ENCODE results near the gene ZFPM1.
"Not testable (repeated sequence)": the region's sequence is repeated elsewhere in the genome, so short reads cannot be mapped to it uniquely, and the experiment has no call there.

ZFPM1 gene

GRCh38 chr16:88484505-88485365, 31.7 kb downstream of the ZFPM1 start:
- no peak for DNase-seq

DNA sequence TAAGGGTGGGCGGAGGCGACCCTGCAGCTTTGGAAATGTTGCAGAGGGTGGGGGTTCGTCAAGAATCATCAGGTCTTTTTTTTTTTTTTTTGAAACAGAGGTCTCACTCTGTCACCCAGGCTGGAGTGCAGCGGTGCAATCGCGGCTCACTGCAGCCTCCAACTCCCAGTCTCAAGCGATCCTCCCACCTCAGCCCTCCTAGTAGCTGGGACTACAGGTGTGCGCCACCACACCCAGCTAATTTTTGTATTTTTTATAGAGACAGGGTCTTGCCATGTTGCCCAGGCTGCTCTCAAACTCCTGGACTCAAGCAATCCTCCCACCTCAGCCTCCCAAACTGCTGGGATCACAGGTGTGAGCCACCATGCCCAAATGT, 32.3 kb downstream of the ZFPM1 start:
- DNase-seq, result not testable (repeated sequence)

DNA sequence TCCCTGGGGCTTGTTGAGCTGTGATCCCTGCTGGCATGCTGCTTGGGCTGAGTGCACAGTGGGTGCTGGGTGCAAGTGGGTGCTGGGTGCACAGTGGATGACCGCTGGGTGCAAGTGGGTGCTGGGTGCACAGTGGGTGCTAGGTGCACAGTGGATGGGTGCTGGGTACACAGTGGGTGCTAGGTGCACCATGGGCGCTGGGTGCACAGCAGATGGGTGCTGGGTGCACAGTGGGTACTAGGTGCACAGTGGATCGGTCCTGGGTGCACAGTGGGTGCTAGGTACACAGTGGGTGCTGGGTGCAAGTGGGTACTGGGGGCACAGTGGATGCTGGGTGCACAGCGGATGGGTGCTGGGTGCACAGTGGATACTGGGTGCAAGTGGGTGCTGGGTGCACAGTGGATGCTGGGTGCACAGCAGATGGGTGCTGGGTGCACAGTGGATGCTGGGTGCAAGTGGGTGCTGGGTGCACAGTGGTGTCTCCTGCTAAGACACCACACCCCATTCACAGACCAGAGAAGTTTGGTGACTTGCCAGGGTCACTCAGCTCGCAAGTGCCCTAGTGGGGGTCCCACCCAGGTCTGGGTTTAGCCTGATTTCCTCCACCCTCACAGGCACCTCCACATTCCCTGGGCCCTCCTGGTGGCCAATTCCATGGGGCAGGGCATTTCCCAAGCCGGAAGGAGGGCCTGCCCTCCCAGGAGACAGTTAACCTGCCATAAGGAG, 33.5 kb downstream of the ZFPM1 start:
- DNase-seq, result no peak

DNA sequence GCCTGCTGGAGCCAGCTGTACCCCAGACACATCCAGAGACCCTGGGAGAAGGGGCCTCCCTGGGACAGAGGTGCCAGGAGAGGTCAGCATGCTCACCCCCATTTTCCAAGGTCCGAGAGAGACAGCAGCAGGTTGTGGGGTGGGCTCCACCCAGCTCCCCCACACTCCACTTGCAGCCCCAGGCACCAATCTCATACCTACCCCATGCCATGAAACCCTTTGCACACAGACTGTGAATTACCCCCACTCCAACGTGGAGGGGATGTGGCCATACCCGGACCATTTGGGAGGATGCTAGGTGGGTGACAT, 34.0 kb downstream of the ZFPM1 start:
- DNase-seq, result no peak

DNA sequence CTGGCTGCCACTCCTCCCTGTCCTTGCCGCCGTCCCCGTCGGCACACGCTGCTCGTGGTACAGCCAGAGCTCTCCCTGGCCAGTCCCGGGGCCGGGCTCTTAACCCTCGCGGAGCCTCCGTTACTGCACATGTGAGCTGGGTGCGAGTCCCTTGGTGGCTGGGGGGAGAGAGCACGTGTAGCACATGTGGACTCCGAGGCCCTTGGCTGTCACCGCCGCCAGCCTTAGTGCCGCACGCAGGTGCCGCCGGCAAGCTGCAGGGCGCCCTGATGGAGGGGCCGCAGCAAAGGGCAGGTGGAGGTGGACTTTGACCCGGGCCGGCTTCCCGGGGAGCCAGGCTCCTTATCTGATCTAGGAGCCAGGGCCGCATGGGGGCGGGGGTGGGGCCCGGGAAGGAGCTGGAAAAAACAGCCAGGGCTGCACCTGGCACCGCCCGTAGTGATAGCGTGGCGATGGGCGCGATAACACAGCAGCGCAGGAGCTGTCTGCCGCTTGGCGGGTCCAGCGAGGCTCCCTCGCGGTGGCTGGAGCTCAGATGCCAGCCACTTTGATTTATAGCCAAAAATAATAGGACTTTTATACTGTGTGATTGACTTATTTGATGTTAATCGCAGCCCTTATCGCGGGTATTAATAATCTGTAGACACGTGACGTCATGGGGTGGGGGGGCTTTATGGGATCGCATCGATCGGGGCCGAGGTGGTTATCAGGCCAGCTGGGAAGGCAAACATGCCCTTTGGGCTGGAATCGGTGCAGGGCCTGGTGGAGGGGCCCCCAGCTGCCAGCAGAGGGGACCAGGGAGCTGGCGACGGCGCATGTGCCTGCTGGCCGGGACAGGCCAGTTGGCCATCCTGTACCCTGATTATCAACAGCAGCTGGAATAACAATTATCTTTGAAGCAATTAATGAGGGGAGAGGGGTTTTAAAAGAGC, 35.1 kb downstream of the ZFPM1 start:
- DNase-seq, result no peak

GRCh38 chr16:88489163-88489741, 36.2 kb downstream of the ZFPM1 start:
- no peak for DNase-seq

- no peak for DNase-seq
These were observed 38.0 kb downstream of the ZFPM1 start for GRCh38 chr16:88491001-88491559.

GRCh38 chr16:88491560-88492310, 38.7 kb downstream of the ZFPM1 start:
- no peak for DNase-seq

DNA sequence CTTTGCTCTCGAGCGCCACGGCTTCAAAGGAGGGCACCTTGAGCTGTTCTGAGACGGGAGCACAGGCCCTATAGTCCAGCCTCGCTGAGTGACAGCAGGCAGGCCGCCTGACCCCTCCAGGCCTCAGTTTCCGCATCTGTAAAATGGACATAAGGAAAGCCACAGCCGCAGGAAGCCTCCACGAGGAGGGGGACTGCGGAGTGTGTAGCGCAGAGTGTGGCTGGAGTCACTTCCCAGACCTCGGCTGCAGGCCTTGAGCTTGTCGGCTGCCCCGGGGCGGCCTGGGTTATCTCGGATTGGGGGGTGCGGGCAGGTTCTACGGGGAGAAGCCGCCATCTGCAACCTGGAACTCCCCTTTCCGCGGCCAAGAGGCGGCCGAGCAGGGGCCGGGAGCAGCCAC, 40.8 kb downstream of the ZFPM1 start:
- DNase-seq, result no peak

DNA sequence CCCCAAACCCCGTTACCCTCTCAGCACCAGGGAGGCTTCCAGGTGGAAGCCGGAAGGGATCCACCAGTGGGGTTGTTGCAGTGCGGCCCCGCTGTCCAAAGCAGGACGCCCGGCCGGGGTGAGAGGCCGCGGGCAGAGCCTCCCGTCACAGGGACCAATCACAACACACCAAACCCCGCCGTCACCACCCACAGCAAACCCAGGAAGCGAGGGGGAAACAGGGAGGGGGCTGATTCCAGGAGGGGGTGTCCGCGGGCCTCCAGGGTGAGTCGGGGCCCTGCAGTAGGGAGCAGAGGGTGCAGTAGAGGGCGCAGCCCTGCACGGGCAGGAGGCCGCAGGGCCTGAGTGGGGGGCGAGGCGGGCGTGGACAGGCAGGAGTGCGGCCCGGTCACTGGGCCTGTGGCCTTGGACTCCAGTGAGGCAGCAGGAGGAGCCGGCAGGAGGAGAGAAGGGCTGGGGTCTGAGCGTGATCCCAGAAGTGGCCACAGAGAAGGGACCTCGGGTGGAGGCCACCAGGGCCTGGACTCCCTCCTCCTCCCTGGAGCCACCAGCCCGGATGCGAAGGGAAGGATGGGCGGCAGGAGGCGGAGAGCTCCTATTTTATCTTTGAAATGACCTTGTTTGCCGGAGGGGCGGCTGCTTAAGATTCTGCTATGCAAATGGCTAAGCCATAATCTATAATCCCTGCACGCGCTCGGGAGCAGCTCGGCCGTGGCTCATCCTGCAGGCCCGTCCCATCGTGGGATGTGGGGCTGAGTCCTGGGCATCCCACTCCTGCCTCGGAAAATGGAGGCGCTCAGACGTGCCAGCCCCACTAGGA, 41.5 kb downstream of the ZFPM1 start:
- no peak for DNase-seq

- DNase-seq, result no peak
These were observed 42.2 kb downstream of the ZFPM1 start for GRCh38 chr16:88495268-88495772.

- no peak for DNase-seq
These were observed 44.7 kb downstream of the ZFPM1 start for GRCh38 chr16:88497561-88498462.

DNA sequence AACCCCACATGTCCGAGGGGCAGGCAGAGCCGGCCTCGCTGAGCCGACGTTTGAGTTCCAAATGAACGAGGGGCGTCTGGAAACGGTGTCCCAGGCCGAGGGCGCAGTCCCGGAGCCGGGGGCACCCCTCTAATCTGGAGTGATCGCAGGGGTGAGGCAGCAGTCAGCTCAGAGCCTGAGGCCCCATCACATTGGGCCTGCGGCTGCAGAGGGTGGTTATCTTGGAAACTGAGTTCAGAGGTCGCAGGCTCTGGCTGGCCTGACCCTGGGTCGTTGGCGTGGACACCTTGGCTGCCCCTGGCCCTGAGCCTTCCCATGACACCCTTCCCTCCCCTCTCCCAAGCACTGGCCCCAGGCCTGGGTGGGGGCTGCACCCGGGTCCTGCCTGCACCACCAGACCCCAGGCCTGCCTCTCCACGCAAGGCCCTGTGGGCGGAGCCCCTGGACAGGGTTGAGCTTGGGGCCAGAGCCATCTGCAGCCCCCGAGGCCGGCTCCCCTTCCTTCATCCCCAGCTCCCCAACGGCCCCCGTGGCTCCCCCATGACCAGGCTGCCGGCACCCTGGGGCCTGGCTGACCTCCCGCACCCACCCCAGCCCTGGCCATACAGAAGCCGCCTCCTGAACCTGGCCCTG, 45.6 kb downstream of the ZFPM1 start:
- no peak for DNase-seq

- no peak for DNase-seq
These were observed 46.2 kb downstream of the ZFPM1 start for GRCh38 chr16:88499292-88499691.

DNA sequence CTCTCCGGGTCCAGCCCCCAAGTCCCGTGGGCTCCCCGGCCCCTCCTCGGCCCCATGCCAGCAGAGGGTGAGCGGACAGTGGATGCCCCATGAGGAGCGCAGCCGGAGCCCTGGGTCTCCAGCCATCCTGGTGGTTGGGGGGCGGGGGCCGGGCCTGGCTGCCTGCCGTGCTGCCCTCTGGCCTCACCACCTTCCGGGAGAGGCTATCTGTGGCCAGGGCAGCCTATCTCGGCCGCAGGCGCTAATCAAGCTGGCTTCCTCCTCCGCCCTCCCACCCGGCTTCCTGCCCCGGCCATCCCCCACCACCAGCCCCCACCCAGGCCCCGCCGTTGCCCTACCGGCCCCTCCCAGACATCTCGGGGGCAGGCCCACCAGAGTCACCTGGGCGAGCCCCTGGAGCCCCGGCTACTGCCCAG, 46.8 kb downstream of the ZFPM1 start:
- DNase-seq, result no peak

- DNase-seq, result no peak
These were observed 47.2 kb downstream of the ZFPM1 start for GRCh38 chr16:88500255-88500661.

DNA sequence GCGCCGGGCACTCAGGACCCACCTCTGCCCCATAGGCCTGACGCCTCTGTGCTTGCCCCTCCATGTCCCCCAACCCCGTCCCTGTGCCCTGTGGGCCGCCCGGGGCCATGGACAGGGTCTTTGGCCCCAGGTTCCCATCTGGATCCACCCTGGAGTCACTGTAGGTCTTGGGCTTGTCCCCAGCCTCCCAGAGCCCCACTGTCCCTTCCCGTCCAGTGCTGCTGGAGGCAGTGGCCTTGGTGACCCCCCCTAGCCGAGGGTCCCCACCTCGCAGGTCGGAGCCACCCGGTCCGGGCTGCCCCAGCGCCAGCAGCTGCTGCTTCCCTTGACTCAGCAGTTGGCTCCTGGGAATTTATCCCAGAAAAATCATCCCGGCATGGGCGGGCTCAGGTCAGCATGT, 49.3 kb downstream of the ZFPM1 start:
- DNase-seq, result no peak

DNA sequence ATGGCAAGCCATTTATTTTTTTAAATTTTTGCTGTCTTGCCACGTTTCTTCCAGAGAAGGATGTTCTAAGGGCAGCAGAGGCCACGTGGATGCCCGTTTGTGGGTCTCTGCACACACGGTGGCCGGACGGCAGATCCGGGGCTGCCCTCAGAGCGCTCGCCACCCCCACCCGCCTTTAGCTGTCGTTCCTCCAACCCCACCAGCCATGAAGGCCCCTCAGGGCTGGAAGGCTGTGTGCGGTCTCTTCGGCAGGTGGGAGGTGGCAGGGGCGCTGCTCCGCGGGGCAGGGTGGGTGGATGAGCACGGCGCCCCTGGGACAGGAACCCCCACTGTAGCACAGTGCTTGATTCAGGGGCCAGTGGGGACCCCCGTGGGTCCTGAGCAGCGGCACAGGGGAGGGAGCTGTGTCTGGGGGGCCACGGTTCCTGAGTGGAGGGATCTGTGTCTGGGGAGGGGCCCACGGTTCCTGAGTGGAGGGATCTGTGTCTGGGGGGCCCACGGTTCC, 49.7 kb downstream of the ZFPM1 start:
- no peak for DNase-seq

GRCh38 chr16:88503374-88503770, 50.3 kb downstream of the ZFPM1 start:
- no peak for DNase-seq

Measured in NCI-H69 (cell line).